Fibroblast of lung (primary cell): ENCODE data around the gene KCND2. TPM values are rescaled to one million over a fixed set of nuclear protein-coding genes. Genes with fewer than 3 reads are reported as not detected.

Experiments used
- DNase-seq, 2 donors: peaks; one replicate each; pipeline versions ENCODE4 v3.0.0 to v3.0.0-alpha.2; 2010; ENCODE audit warnings: low read depth in 2 of 2
- H2AFZ ChIP-seq: 2 replicates; pipeline ENCODE4 v1.5.1; 2012; ENCODE audit warnings: low read length, control low read depth, inconsistent platforms
- H3K27ac ChIP-seq: 2 replicates; pipeline ENCODE4 v1.5.1; 2011; ENCODE audit warnings: low read length, control low read depth; ENCODE audit not compliant: insufficient read depth
- H3K27me3 ChIP-seq: 2 replicates; pipeline ENCODE4 v1.5.1; 2011; ENCODE audit warnings: mild to moderate bottlenecking, low read length; ENCODE audit not compliant: control insufficient read depth, insufficient read depth
- H3K36me3 ChIP-seq: 2 replicates; pipeline ENCODE4 v1.5.1; 2011; ENCODE audit warnings: low read length; ENCODE audit not compliant: control insufficient read depth, insufficient read depth
- H3K4me1 ChIP-seq: 2 replicates; pipeline ENCODE4 v1.5.1; 2011; ENCODE audit warnings: low read length; ENCODE audit not compliant: control insufficient read depth, insufficient read depth; ENCODE audit errors: extremely low read depth
- H3K4me2 ChIP-seq: 2 replicates; pipeline ENCODE4 v1.5.1; 2011; ENCODE audit warnings: low read length, control low read depth; ENCODE audit not compliant: insufficient read depth; ENCODE audit errors: extremely low read depth
- H3K4me3 ChIP-seq, 4 experiments: fragments of 200-600 bp in 1 of 4; sonication (generic) in 1 of 4; replicated peaks in 1 of 4; 2 replicates each; pipeline ENCODE4 v1.5.1; 2011 to 2016; ENCODE audit warnings: low read length in 4 of 4, low read depth in 3 of 4, mild to moderate bottlenecking in 3 of 4, control low read depth in 2 of 4, inconsistent platforms in 1 of 4, mixed read lengths in 1 of 4; ENCODE audit not compliant: insufficient read depth in 1 of 4; ENCODE audit errors: control extremely low read depth in 1 of 4
- H3K79me2 ChIP-seq: 2 replicates; pipeline ENCODE4 v1.5.1; 2012; ENCODE audit warnings: mild to moderate bottlenecking, low read length, inconsistent platforms; ENCODE audit not compliant: control insufficient read depth, insufficient read depth
- H3K9ac ChIP-seq: 2 replicates; pipeline ENCODE4 v1.5.1; 2011; ENCODE audit warnings: mild to moderate bottlenecking, low read length, control low read depth; ENCODE audit not compliant: insufficient read depth
- H3K9me3 ChIP-seq: 2 replicates; pipeline ENCODE4 v1.5.1; 2012; ENCODE audit warnings: low read depth, low read length; ENCODE audit not compliant: control insufficient read depth, insufficient read depth
- H4K20me1 ChIP-seq: 2 replicates; pipeline ENCODE4 v1.5.1; 2011; ENCODE audit warnings: low read length; ENCODE audit not compliant: control insufficient read depth, insufficient read depth; ENCODE audit errors: extremely low read depth
- EZH2 ChIP-seq: IDR thresholded peaks from 2 replicates; pipeline ENCODE4 v1.5.1; 2012; ENCODE audit warnings: low read length, control low read depth, mild to moderate bottlenecking; ENCODE audit errors: missing control alignments
- polyA plus RNA-seq, 2 donors: library from polyadenylated mRNA; depleted of rRNA in 1 of 2; stranded (reverse) in 1 of 2; unstranded in 1 of 2; fragments of >200 nt; gene quantifications; 2 replicates each; pipeline ENCODE4 v1.2.1, GENCODE V29; 2011 to 2012; ENCODE audit warnings: missing spikeins in 1 of 2
- total RNA-seq: library from RNA; depleted of rRNA; stranded (reverse); fragments of >200 nt; gene quantifications from 2 replicates; pipeline ENCODE4 v1.2.1, GENCODE V29; 2014
- TF ChIP-seq, protein P1 (sequence below), 2 donors: IDR thresholded peaks in 1 of 2; conservative IDR thresholded peaks in 1 of 2; 1 replicate in 1 of 2; 2 replicates in 1 of 2; pipeline ENCODE4 v1.5.1; 2011 to 2012; ENCODE audit warnings: low read length in 2 of 2, control low read depth in 1 of 2, inconsistent platforms in 1 of 2, low read depth in 1 of 2, mild to moderate bottlenecking in 1 of 2

KCND2 gene
- total and polyA plus RNA-seq, 2 donors (not counting 1 experiment from before 2014, with no cell fraction given) = 2.1 to 6.1 TPM

DNA sequence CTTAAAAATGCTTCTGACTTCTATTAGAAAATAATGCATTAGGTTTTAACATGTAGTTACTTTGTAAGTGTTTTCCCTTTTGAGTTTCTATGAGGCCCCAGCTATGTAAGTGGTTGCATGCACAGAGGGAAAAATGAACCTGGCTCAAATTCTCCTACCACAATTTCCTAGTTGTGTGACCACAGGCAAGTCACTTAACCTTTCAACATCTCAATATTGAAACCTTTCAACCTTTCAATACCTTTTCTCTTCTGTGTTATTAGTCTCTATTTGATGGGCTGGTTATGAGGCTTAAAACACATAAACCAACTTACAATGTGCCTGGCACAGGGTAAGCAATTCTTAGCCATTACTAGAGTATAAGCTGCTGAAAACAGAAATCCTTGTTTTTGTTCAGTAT, 203.0 kb downstream of the KCND2 start:
- H3K9ac ChIP-seq = no peak overlapping the region

GRCh38 chr7:120480472-120480871, 207.5 kb downstream of the KCND2 start:
- H3K9ac ChIP-seq = no peak overlapping the region
- TF ChIP-seq, protein P1, sequence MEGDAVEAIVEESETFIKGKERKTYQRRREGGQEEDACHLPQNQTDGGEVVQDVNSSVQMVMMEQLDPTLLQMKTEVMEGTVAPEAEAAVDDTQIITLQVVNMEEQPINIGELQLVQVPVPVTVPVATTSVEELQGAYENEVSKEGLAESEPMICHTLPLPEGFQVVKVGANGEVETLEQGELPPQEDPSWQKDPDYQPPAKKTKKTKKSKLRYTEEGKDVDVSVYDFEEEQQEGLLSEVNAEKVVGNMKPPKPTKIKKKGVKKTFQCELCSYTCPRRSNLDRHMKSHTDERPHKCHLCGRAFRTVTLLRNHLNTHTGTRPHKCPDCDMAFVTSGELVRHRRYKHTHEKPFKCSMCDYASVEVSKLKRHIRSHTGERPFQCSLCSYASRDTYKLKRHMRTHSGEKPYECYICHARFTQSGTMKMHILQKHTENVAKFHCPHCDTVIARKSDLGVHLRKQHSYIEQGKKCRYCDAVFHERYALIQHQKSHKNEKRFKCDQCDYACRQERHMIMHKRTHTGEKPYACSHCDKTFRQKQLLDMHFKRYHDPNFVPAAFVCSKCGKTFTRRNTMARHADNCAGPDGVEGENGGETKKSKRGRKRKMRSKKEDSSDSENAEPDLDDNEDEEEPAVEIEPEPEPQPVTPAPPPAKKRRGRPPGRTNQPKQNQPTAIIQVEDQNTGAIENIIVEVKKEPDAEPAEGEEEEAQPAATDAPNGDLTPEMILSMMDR (conservative IDR thresholded peaks at IDR 0.05 in 1 of 2, IDR thresholded peaks at IDR 0.05 in 1 of 2; ENCODE audit: low read depth in 1 of 2, low read length in 2 of 2) = no peak
- no peak for TF ChIP-seq EZH2
- no peak overlapping the region for H3K4me3 ChIP-seq
- no peak overlapping the region for H3K4me2 ChIP-seq
- no peaks in the 10 kb centered on the region for H3K27me3 ChIP-seq
- H4K20me1 ChIP-seq = no peaks in the 10 kb centered on the region
- no peak overlapping the region for H2AFZ ChIP-seq
- no peaks in the 10 kb centered on the region for H3K9me3 ChIP-seq
- H3K27ac ChIP-seq = no peak overlapping the region
- no peaks in the 10 kb centered on the region for H3K36me3 ChIP-seq
- no peaks in the 10 kb centered on the region for H3K4me1 ChIP-seq
- no peaks in the 10 kb centered on the region for H3K79me2 ChIP-seq
- DNase-seq = no peak

More for the DNA sequence above, 203.0 kb downstream of the KCND2 start:
- no peak for DNase-seq
- H3K4me3 ChIP-seq = no peak overlapping the region
- H3K79me2 ChIP-seq = no peaks in the 10 kb centered on the region
- no peaks in the 10 kb centered on the region for H3K9me3 ChIP-seq
- TF ChIP-seq, protein P1 (conservative IDR thresholded peaks at IDR 0.05 in 1 of 2, IDR thresholded peaks at IDR 0.05 in 1 of 2; ENCODE audit: low read depth in 1 of 2, low read length in 2 of 2) = no peak
- TF ChIP-seq EZH2 = no peak
- H3K4me2 ChIP-seq = no peak overlapping the region
- H3K27ac ChIP-seq = no peak overlapping the region
- H2AFZ ChIP-seq = no peak overlapping the region
- H3K36me3 ChIP-seq = no peaks in the 10 kb centered on the region
- H4K20me1 ChIP-seq = no peaks in the 10 kb centered on the region
- H3K27me3 ChIP-seq = no peaks in the 10 kb centered on the region
- H3K4me1 ChIP-seq = no peaks in the 10 kb centered on the region

- Histone ChIP-seq H3K4me2 (no peak overlapping the region), H4K20me1 (no peaks in the 10 kb centered on the region), H3K4me3 (no peak overlapping the region), H2AFZ (no peak overlapping the region), H3K79me2 (no peaks in the 10 kb centered on the region), H3K36me3 (no peaks in the 10 kb centered on the region), H3K9me3 (no peaks in the 10 kb centered on the region), H3K27me3 (no peaks in the 10 kb centered on the region), H3K27ac (no peak overlapping the region), H3K4me1 (no peaks in the 10 kb centered on the region), H3K9ac (no peak overlapping the region)
- TF ChIP-seq EZH2 = no peak
- TF ChIP-seq, protein P1 (conservative IDR thresholded peaks at IDR 0.05 in 1 of 2, IDR thresholded peaks at IDR 0.05 in 1 of 2; ENCODE audit: low read depth in 1 of 2, low read length in 2 of 2) = no peak
- no peak for DNase-seq
These were observed 208.0 kb downstream of the KCND2 start for GRCh38 chr7:120480930-120481329.
